K562 (cell line): Measurements from ENCODE around the gene SORBS2. TPM values are rescaled to one million over a fixed set of nuclear protein-coding genes. Genes with fewer than 3 reads are reported as not detected.
A peak's percentile ranks its signal among the peaks of the same experiment; 100 is the strongest.

Experiments used
- ATAC-seq: fragments of 200-7000 bp; cut with Tn5 transposase; 3 replicates; pipeline ENCODE4 v1.9.1; 2020; ENCODE audit warnings: moderate library complexity
- BruUV-seq: library from RNA; stranded (reverse); fragments of 400-500 nt; replicated peaks from 2 replicates; lab custom pipeline; 2021; lab: Mats Ljungman, UMichigan
- CTCF ChIA-PET: fragments of 300-600 bp; formaldehyde crosslinking; extraction: SDS; loops from one replicate; lab custom pipeline; 2021; ENCODE audit warnings: low intra/inter-chr PET ratio; lab: Yijun Ruan, JAX
- POLR2A ChIA-PET: fragments of 300-600, 350-650 bp; sonication (Branson Sonifier 250); formaldehyde crosslinking; extraction: SDS; loops from one replicate; lab custom pipeline; 2021; ENCODE audit warnings: antibody characterized with exemption, inconsistent platforms; lab: Yijun Ruan, JAX
- DNase-seq, 4 experiments: peaks; one replicate each; pipeline versions ENCODE4 v3.0.0 to v3.0.0-alpha.2; 2011 to 2018; ENCODE audit warnings: low spot score in 3 of 4, mixed read lengths in 3 of 4; ENCODE audit errors: extremely low read depth in 1 of 4
- FAIRE-seq: peaks from 2 replicates; lab custom pipeline; 2011; peaks lifted over from hg19 to GRCh38; lab: Jason Lieb, UNC
- H2AFZ ChIP-seq: 2 replicates; pipeline ENCODE4 v1.6.0; 2011; ENCODE audit warnings: low read depth, low read length, control low read depth, inconsistent platforms
- H3K27ac ChIP-seq: fragments of 200-600 bp; 3 replicates; pipeline ENCODE4 v1.8.0; 2011; ENCODE audit warnings: low read depth, mild to moderate bottlenecking, control low read depth, inconsistent platforms, low read length, moderate library complexity, mixed read lengths; ENCODE audit errors: extremely low read depth
- H3K27me3 ChIP-seq, 2 experiments: fragments of 300-600 bp in 1 of 2; 2 replicates in 1 of 2; 3 replicates in 1 of 2; pipeline versions ENCODE4 v1.6.0 to v1.8.0; 2011; ENCODE audit warnings: inconsistent platforms in 2 of 2, low read length in 2 of 2, mild to moderate bottlenecking in 1 of 2, mixed read lengths in 1 of 2, moderate library complexity in 1 of 2; ENCODE audit not compliant: control insufficient read depth in 2 of 2, insufficient read depth in 2 of 2
- H3K36me3 ChIP-seq: fragments of 300-600 bp; 3 replicates; pipeline ENCODE4 v1.8.0; 2011; ENCODE audit warnings: mild to moderate bottlenecking, low read length, inconsistent platforms; ENCODE audit not compliant: control insufficient read depth, insufficient read depth
- H3K4me1 ChIP-seq, 2 experiments: fragments of 200-600 bp in 1 of 2; replicated peaks in 1 of 2; 2 replicates in 1 of 2; 3 replicates in 1 of 2; pipeline versions ENCODE4 v1.5.1 to v1.8.0; 2011; ENCODE audit warnings: inconsistent platforms in 2 of 2, low read length in 2 of 2, mild to moderate bottlenecking in 1 of 2, mixed read lengths in 1 of 2, moderate library complexity in 1 of 2; ENCODE audit not compliant: control insufficient read depth in 2 of 2, insufficient read depth in 2 of 2
- H3K4me2 ChIP-seq: 2 replicates; pipeline ENCODE4 v1.6.1; 2011; ENCODE audit warnings: low read length, control low read depth, inconsistent platforms, mixed read lengths; ENCODE audit not compliant: insufficient read depth
- H3K4me3 ChIP-seq: fragments of 200-600 bp; sonication (generic), shearing (Covaris generic); 2 replicates; pipeline ENCODE4 v1.5.1; 2016; ENCODE audit warnings: control low read depth, inconsistent platforms
- H3K79me2 ChIP-seq: fragments of 200-600 bp; 3 replicates; pipeline ENCODE4 v1.8.0; 2011; ENCODE audit warnings: low read length, inconsistent platforms; ENCODE audit not compliant: control insufficient read depth, insufficient read depth
- H3K9ac ChIP-seq, 2 experiments: 2 replicates each; pipeline versions ENCODE4 v1.6.0 to v1.6.1; 2011; ENCODE audit warnings: low read depth in 2 of 2, low read length in 2 of 2, control low read depth in 1 of 2, inconsistent platforms in 1 of 2, mild to moderate bottlenecking in 1 of 2, mixed read lengths in 1 of 2; ENCODE audit not compliant: insufficient read depth in 1 of 2
- H3K9me1 ChIP-seq: one replicate; pipeline ENCODE4 v1.6.0; 2011; ENCODE audit warnings: inconsistent platforms, mild to moderate bottlenecking, low read length, moderate library complexity; ENCODE audit not compliant: control insufficient read depth, insufficient read depth
- H3K9me3 ChIP-seq: replicated peaks from 2 replicates; pipeline ENCODE4 v1.5.1; 2011; ENCODE audit warnings: low read depth, low read length, inconsistent platforms; ENCODE audit not compliant: control insufficient read depth, insufficient read depth
- H4K20me1 ChIP-seq: replicated peaks from 2 replicates; pipeline ENCODE4 v1.6.1; 2011; ENCODE audit warnings: low read length, inconsistent platforms, mixed read lengths; ENCODE audit not compliant: control insufficient read depth, insufficient read depth
- ADNP ChIP-seq: fragments of 200-800 bp; sonication (Bioruptor generic); IDR thresholded peaks from 2 replicates; pipeline ENCODE4 v1.6.1; 2016; ENCODE audit warnings: missing genetic modification characterization, missing compliant biosample characterization
- CTCF ChIP-seq, 3 experiments: IDR thresholded peaks in 2 of 3; conservative IDR thresholded peaks in 1 of 3; 2 replicates each; pipeline ENCODE4 v1.5.1; 2011 to 2012; ENCODE audit warnings: low read length in 3 of 3, mild to moderate bottlenecking in 3 of 3, control low read depth in 2 of 3, improper control_type of control experiment in 1 of 3, inconsistent platforms in 1 of 3, low read depth in 1 of 3, mixed read lengths in 1 of 3, moderate library complexity in 1 of 3; ENCODE audit not compliant: insufficient read depth in 2 of 3
- ETV1 ChIP-seq: fragments of 450-650 bp; conservative IDR thresholded peaks from 2 replicates; pipeline ENCODE4 v1.6.1; 2016; ENCODE audit warnings: missing genetic modification characterization, control low read depth, low read depth, missing compliant biosample characterization
- PTBP1 ChIP-seq: fragments of 200-400 bp; formaldehyde crosslinking; IDR thresholded peaks from 2 replicates; pipeline ENCODE4 v1.6.1; 2017; ENCODE audit warnings: low read depth, low read length
- RAD21 ChIP-seq, 2 experiments: fragments of 250-450 bp in 1 of 2; fragments of 450-650 bp in 1 of 2; sonication (Bioruptor Pico) in 1 of 2; formaldehyde crosslinking in 1 of 2; IDR thresholded peaks in 1 of 2; conservative IDR thresholded peaks in 1 of 2; 2 replicates each; pipeline versions ENCODE4 v1.4.0 to v1.8.0; 2020 to 2022; ENCODE audit warnings: mild to moderate bottlenecking in 2 of 2, moderate library complexity in 1 of 2
- REST ChIP-seq, 2 experiments: fragments of 450-650 bp; formaldehyde crosslinking in 1 of 2; IDR thresholded peaks; 2 replicates each; pipeline versions ENCODE4 v1.4.0 to v1.6.1; 2014 to 2020; ENCODE audit warnings: mild to moderate bottlenecking in 2 of 2, borderline replicate concordance in 1 of 2, low read depth in 1 of 2
- WGBS: fragments of 100-300 bp; shearing (Covaris generic); methylation state at CpG from one replicate; pipeline ENCODE4 v1.1.6; 2016; ENCODE audit warnings: low coverage, mixed read lengths; ENCODE audit not compliant: insufficient coverage; ENCODE audit errors: missing lambda C conversion rate; 5-methylcytosine and 5-hydroxymethylcytosine counted together
- in situ Hi-C: fragments of 300-500 bp; cut with MboI; formaldehyde crosslinking; loops from 4 replicates; pipeline ENCODE4 v1.15.0; 2018; ENCODE audit warnings: inconsistent platforms, mixed read lengths
- intact Hi-C: fragments of 100-400 bp; cut with micrococcal nuclease; formaldehyde crosslinking; loops from 2 replicates; pipeline ENCODE4 v1.14.2; 2022
- polyA plus RNA-seq, 8 experiments: library from polyadenylated mRNA; depleted of rRNA in 4 of 8; stranded (reverse) in 5 of 8; unstranded in 3 of 8; fragments of >200 nt; fragmentation: Nextera tagmentation in 2 of 8; fragmentation: Illumina TruSeq in 1 of 8; extraction: Ambion mirVana in 2 of 8; extraction: Trizol in 1 of 8; gene quantifications; 2 replicates each; pipeline versions ENCODE4 v1.2.1 to v1.2.3, GENCODE V29; 2011 to 2014; ENCODE audit warnings: inconsistent platforms in 1 of 8, missing spikeins in 1 of 8
- total RNA-seq, 7 experiments: library from RNA; depleted of rRNA in 6 of 7; stranded (reverse); fragments of >200 nt in 6 of 7; fragmentation: Illumina TruSeq in 2 of 7; extraction: Trizol in 2 of 7; gene quantifications; 2 replicates each; pipeline versions ENCODE4 v1.2.1 to v1.2.3, GENCODE V29; 2011 to 2021; ENCODE audit warnings: low replicate concordance in 1 of 7

Gene SORBS2
- total and polyA plus RNA-seq, 9 of the 15 experiments (the other 6 are each of a cell fraction or from before 2014, with no cell fraction given): 0.29 TPM; not detected in 8

GRCh38 chr4:185592845-185593488 lies 219.0 kb downstream of the SORBS2 start:
- BruUV-seq: no TSS peak
- H3K9me1 ChIP-seq: no peaks in the 10 kb centered on the region
- POLR2A ChIA-PET: interaction anchor here (0.6 to 1.2 kb wide), 2 partner anchors 114 to 297 kb away, joined by 3 read pairs; no protein-coding TSS in a partner anchor
- no peaks in the 10 kb centered on the region for H3K36me3 ChIP-seq
- no peaks in the 10 kb centered on the region for H4K20me1 ChIP-seq
- no peak overlapping the region for H3K27ac ChIP-seq
- no peaks in the 10 kb centered on the region for H3K9me3 ChIP-seq
- H3K4me3 ChIP-seq: no peak overlapping the region
- no peak overlapping the region for H3K9ac ChIP-seq
- DNase-seq: peak in 1 of 4 experiments; percentile 6
- 5% methylated on average over 9 of the region's 9 CpGs for WGBS
- no peak overlapping the region for H2AFZ ChIP-seq
- no peak for FAIRE-seq
- peak; percentile 66 for ATAC-seq
- no peak for TF ChIP-seq PTBP1
- TF ChIP-seq CTCF (IDR thresholded peaks at IDR 0.05 in 2 of 3, conservative IDR thresholded peaks at IDR 0.05 in 1 of 3; ENCODE audit: insufficient read depth in 2 of 3, low read depth in 1 of 3, low read length in 3 of 3): peak; percentile 0 to 41 (median 17); a peak in 2 of 6 replicates
- TF ChIP-seq REST (IDR thresholded peaks at IDR 0.05; ENCODE audit: borderline replicate concordance): peak; percentile 45; the same call in 1 of the 2 replicates
- no peak for TF ChIP-seq REST (CRISPR knock-in tag; IDR thresholded peaks at IDR 0.05; ENCODE audit: low read depth)
- TF ChIP-seq ETV1 (tag): 0 out of 2 replicates have a peak, but pooled peaks have one; percentile 21
- peak; percentile 41 to 50 for TF ChIP-seq RAD21 (CRISPR knock-in tag; conservative IDR thresholded peaks at IDR 0.05 in 1 of 2, IDR thresholded peaks at IDR 0.05 in 1 of 2)
- no peak for TF ChIP-seq ADNP
- in situ Hi-C loops: no loop called here
- CTCF ChIA-PET: no interaction called here
- H3K27me3 ChIP-seq: peaks cover 16 to 29% of the 10 kb centered on the region in 2 experiments
- no peak overlapping the region for H3K4me2 ChIP-seq
- H3K4me1 ChIP-seq: no peaks in the 10 kb centered on the region
- H3K79me2 ChIP-seq: no peaks in the 10 kb centered on the region
- intact Hi-C loops: loop anchor here (5.0 to 10.0 kb wide), 2 partner anchors 56 to 458 kb away; partner anchors contain the start of gene PDLIM3
